GM21381 (cell line): Measurements from ENCODE around the gene ADGRF5.
"Not testable (repeated sequence)": the region's sequence is repeated elsewhere in the genome, so short reads cannot be mapped to it uniquely, and the experiment has no call there.

Experiments
- ATAC-seq: cut with Tn5 transposase; IDR thresholded peaks from one replicate; pipeline ENCODE4 v1.9.1; 2021; ENCODE audit warnings: mild to moderate bottlenecking, moderate library complexity; ENCODE audit not compliant: unreplicated experiment

ADGRF5 gene

GRCh38 chr6:46834257-46834916 lies 87.4 kb downstream of the ADGRF5 start:
- ATAC-seq = not testable (repeated sequence)

- no peak for ATAC-seq
Measured at GRCh38 chr6:46832816-46833215, 88.9 kb downstream of the ADGRF5 start.

- no peak for ATAC-seq
Measured at GRCh38 chr6:46828939-46829338, 92.8 kb downstream of the ADGRF5 start.

- ATAC-seq = no peak
Measured at GRCh38 chr6:46821458-46821881, 100.3 kb downstream of the ADGRF5 start.

- ATAC-seq = no peak
Measured at GRCh38 chr6:46819561-46819960, 102.2 kb downstream of the ADGRF5 start.

GRCh38 chr6:46816626-46817025 lies 105.1 kb downstream of the ADGRF5 start:
- no peak for ATAC-seq

- no peak for ATAC-seq
Measured at GRCh38 chr6:46815130-46815529, 106.6 kb downstream of the ADGRF5 start.

GRCh38 chr6:46808806-46809205 lies 112.9 kb downstream of the ADGRF5 start:
- no peak for ATAC-seq
